Activated CD4-positive, alpha-beta T cell treated with anti-CD3 and anti-CD28 coated beads for 1 hour (primary cell): ENCODE results near the gene PACS2.

Experiments
- DNase-seq: peaks from one replicate; pipeline ENCODE4 v3.0.0-alpha.2; 2020

PACS2 gene

DNA sequence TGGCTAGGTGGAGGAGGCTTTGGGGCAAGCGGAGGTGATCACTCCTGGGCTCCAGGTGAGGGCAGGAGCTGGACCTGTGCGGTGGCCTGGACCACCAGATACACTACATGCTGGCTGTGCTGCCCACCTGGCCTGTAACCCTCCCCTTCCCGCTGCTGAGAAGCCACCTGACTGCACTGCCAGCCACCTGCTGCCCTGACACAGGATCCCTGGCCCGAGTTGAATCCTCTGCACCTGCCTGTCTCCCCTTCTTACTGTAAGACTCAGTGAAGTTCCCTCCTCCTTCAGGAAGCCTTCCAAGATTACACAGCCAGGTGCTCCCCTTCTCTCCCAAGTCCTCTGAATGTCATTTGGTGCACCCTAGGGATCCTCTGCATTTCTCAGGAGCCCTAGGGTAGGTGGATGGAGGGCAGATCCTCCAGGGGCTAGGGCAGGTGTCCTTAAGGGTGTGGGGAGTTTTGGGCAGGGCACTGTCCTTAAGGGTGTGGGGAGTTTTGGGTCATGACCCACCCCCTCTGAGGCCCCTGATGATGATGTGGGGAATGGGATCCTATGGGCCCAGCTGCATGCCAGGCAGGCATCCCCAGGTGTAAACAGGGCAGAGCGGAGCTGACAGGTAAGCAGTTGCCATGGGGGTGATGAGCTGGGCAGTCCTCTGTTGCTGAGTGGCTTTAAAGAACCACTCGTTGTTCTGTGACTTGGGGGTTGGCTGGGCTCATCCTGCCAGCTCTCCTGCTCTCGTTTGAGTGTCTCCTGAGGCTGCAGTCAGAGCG is 98.4 kb downstream of the PACS2 start:
- no peak for DNase-seq

DNA sequence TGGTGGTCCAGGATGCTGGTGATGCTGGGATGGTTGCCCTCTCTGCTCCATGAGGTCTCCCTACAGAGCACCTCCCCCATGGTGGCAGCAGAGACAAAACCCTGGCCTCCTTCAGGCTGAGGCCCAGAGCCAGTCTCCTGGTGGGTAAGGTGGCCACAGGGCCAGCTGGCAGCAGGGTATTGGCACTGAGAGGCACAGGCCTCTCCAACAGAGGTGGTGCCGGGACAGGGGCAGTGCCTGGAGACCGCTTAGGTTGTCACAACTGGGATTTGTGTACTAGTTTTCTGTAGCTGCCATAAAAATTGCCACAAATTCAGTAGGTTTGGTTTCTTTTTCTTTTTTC is 99.0 kb downstream of the PACS2 start:
- DNase-seq = no peak

DNA sequence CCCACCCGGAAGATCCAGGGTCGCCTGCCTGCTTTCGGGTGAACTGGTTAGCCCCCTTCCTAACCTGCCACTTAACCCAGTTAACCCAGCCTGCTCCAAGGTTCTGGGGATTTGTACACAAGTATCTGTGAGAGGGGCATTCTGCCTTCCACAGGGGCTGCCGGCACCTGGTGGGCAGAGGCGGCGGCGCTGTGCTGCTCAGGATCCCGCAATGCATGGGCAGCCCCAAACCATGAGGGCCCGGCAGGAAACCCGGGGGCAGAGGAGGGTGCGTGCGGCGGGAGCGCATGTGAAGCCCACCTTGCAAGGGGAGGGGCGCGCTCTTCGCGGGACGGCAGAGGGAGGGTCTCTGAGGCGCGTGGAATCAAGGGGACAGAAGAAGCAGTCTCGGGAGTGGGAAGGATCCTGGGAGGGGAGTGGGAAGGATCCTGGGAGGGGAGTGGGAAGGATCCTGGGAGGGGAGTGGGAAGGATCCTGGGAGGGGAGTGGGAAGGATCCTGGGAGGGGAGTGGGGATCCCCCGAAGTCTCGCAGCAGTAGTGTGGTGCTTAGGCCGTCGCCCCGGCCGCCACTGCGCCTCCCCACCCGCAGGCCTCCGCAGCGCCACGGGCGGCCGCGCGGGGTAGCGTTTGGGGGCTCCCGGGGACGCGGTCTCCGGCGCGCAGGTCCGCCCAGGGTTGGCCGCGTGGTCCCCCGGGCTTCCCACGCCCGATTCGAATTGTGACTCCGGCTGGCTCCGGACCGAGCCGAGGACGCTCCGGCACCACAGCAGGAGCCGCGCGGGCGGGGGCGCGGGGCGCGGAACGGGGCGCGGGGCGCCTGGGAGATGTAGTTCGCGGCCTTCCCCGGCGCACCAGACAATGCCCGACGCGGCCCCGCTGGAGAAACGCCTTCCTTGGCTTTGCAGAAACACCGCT is 100.2 kb downstream of the PACS2 start:
- DNase-seq = peak; percentile 42

DNA sequence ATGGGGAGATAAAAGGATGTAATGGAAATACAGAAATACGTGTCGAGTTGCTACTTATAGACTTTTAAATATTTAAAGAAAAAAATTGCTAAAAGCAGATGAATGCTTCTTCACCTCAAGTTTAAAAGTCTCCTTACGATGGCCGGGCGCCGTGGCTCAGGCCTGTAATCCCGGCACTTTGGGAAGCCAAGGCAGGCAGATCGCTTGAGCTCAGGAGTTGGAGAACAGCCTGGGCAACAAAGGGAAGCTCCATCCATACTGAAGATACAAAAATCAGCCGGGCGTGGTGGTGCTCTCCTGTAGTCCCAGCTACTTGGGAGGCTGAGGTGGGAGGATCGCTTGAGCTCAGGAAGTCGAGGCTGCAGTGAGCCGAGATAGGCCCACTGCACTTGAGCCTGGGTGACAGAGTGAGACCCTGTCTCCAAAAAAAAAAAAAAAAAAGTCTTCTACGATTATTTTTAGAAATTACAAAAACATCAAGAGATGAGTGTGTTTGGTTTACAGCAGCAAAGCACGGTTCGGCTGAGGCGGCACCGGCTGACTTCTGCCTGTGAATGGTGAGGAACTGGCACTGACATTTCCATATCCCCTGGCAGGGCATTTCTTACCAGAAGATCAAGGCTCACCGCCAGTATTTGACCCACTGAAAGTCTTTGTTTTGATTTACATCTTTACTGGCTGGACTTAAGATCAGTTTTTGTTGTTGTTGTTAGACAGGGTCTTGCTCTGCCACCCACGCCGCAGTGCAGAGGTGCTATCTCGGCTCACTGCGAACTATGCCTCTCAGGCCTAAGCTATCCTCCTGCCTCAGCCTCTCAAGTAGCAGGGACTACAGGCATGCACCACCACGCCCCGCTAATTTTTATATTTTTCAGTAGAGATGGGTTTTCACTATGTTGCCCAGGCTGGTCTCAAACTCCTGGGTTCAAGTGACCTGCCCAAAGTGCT is 101.2 kb downstream of the PACS2 start:
- DNase-seq = no peak

DNA sequence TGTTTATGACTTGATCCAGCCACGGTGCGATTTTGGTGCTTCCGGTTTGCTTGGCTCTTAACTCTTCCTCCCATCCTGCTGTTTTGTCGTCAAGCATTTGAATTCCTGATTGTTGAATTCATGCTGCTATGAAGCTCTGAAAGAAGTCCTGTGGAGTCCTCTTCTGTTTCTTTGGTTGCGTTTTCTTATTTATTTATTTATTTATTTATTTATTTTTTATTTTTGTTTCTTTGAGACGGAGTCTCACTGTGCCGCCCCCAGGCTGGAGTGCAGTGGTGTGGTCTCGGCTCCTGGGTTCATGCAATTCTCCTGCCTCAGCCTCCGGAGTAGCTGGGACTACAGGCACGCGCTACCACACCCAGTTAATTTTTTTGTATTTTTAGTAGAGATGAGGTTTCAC is 102.1 kb downstream of the PACS2 start:
- DNase-seq = no peak

DNA sequence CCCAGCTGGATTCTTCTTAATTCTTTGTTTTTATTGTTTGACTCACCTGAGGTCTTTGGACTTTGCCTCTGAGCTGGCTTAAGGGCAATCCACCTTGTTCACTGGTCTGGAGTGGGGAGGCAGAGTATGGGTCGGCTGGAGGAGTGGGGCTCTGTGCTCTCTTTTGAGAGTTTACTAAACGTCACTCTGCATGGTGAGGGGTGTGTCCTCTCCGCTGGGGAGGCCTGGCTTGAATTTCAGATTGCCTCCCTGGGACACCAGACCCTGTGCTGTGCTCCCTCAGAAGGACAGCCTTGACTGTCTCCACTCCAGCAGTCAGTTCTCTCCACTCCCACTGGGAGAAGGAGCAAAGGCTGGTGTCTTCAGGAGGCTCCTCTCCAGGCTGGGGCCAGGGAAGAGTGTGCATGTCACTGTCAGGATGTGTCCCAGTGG is 103.2 kb downstream of the PACS2 start:
- no peak for DNase-seq

DNA sequence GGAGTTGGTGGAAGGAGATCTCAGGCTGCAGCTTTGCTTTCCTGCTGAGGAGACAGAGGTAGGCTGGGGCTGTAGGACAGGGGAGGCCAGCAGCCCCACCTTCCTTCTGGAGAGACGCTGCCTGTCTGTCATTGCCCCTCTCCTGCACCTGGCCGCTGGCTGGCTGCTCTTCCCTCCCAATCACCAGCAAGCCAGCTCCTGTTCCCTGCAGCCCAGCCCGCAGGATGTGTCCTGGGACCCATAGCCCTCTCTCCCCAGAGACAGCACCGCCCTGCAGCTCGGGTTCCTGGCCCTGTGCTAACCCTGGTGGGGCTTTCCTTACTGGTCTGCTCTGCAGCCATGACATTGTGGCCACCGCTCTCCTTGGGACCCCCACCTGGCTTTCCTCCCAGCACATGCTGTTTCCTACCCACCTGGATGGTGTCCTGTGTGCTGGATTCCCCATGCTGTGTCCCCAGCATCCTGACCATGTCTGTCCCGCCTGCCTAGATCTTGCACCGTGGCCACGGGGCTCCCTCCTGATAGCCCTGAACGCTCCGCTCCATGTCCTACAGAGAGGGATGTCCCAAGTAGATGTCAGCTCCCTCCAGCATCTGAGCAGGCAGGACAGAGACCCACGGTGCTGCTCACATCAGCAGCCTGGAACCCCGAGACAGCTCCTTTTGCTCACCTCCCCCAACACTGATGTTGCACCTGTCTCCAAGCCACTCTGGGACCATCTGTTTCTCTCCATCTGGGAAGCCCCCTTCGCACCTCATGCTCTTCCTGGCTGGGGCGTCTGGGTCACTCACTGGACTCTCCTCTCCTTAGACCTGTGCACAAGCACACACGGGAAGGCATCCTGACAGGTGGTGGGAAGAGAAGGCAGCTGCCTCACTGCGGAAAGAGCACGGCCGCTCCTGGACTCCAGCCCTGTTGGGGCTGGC is 104.0 kb downstream of the PACS2 start:
- no peak for DNase-seq

DNA sequence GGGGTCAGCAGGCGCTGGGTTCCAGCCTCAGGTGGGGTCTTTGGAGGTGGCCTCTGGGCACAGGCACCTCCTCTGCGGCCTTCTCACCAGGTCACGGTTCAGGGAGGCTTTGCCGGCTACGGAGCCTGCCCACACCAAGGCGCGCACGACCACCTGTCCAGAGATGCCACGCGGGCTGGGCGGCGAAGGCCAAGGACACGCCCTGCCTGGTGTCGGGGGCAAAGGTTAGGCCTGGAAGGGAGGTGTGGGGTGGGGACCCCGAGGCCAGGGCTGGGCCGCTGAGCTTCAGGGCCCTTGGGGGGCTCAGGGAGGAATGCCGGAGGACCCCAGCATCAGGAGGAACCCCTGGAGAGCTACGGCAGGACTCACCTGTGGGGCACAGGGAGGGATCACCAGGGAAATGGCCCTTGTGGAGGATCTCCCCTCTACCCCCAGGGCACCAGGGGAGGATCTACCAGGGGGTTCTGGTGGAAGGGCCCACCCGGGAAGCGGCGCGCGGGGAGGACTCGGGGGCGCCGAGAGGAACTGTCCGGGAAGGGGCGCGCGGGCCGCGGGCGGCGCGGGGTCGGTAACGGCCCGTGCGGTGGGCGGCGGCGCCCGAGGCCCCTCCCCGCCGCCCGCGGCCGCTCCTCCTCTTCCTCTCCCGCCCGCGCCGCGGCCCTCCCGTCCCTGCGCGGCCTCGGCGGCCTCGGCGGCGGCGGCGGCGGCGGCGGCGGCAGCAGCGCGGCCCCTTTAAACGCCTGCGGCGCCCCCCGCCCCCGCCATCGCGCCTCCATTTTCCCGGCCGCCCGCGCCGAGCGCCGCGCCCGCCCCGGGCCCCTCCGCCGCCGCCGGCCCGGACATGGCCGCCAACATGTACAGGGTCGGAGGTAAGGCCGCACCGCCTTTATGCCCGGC is 104.9 kb downstream of the PACS2 start, which contains the start of gene MTA1:
Gene MTA1 (plus strand): TSS at position 633 of the 897 bp plus-strand sequence. CDS start 209 bp downstream, at position 842.
- DNase-seq = peak; percentile 22

DNA sequence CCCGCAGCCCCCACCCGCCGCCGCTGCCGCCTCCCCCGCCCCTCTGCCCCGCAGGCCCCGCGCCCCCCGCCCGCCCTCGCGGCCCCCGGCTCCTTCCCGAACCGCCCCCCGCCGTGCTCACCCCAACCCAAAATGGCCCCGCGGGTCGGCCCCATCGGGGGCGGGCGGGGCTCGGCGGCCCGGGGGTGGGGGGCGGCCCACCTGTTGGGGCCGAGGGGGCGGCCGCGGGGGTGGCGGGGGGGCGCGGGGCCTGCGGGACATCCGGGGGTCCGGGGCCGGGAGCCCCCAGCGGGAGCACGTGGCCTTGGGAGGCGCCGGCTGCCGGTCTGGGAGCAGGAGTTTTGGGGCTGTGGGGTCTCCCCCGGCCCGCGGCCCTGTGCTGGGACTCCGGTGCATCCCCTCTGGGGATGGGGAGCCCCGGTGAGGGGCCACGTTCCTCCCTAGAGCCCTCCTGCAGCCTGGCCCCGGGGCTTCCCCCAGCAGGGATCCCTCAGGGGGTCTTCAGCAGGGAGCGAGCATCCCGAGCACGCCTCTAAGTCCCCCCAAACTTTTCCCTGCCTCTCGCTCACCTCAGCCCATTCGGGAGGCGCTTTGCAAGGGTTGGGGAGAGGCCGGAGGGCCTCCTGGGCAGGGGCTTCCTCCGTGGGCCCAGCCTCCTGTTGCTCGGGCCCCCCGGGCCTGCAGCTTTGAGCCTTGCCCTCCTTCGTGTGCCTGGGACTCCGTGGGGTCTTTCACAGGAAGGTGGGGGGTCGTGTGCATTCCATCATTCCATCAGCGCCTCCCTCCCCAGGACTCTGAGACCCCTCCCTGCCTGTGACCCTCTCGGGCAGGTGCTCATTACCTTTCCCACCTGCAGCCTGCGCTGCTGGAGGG is 105.8 kb downstream of the PACS2 start:
- DNase-seq = no peak

DNA sequence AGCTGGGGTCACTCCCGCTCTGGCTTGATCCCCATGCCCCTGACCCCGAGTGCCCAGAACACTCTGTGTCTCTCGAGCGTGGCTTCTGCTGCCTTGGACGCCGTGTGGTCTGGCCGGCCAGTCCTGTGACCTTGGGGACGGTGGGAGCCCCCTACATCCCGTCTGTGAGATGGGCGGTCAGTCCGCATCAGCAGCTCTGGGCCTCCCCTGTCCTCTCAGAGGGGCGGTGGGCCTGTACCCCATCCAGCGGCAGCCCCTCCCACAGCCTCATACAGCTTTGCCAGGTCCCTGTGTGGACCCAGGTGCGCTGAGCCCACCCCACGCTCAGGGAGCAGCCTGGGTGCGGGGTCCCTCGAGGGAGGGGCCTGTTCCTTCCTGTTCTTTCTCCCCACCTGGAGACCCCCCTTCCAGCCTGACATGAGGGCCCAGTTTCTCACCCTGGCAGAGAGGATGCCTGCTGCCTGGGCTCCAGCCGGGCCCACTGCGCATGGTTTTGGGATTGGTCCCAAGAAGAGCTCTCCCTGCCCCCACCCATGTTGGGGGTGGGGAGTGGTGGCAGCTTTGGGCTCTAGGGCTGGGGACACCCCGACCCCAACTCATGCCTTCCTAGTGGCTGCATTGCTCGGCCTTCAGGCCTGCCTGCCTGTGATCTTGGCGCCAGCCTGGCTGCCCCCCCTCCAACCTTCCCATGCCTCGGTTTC is 106.6 kb downstream of the PACS2 start:
- no peak for DNase-seq

DNA sequence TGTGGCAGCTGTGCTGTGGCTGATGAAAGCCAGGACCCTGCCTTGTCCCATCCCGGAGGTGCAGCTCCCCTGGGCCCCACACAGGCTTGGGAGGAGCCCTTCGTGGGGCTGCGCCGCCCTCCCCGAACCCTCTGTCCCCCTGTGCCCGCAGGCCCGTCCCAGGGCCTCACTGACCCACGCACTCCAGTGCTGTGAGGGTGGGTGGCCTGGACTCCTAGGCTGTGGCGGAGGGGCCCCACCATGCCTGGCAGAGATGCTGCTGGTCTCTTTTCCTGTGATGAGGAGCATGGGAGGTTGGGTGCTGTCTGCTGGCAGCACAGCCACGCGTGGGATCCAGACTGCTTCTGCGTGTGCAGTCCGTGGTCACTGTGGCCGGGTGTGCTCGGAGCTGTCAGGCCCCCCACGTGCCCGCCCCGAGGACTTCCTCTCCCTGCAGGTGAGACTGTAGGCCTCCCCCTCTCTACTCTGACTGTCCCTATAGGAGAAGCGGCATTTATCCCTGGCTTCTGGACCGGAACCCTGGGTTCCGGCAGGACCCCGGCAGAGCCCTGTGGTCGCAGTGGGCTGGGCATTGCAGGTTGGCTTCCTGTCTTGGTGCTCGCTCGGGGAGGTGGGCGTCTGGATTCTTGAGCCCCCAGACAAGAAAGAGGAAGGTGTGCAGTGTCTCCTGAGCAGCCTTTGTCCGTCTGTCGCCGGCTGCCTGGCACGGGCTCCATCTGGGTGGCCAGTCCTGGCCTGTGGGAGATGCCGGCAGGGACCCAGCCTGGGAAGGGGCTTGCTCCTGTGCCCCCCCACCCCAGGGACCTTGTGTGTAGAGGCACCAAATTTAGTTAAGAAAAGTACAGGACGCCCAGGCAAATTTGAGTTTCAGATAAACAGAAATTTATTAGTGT is 107.4 kb downstream of the PACS2 start:
- no peak for DNase-seq

DNA sequence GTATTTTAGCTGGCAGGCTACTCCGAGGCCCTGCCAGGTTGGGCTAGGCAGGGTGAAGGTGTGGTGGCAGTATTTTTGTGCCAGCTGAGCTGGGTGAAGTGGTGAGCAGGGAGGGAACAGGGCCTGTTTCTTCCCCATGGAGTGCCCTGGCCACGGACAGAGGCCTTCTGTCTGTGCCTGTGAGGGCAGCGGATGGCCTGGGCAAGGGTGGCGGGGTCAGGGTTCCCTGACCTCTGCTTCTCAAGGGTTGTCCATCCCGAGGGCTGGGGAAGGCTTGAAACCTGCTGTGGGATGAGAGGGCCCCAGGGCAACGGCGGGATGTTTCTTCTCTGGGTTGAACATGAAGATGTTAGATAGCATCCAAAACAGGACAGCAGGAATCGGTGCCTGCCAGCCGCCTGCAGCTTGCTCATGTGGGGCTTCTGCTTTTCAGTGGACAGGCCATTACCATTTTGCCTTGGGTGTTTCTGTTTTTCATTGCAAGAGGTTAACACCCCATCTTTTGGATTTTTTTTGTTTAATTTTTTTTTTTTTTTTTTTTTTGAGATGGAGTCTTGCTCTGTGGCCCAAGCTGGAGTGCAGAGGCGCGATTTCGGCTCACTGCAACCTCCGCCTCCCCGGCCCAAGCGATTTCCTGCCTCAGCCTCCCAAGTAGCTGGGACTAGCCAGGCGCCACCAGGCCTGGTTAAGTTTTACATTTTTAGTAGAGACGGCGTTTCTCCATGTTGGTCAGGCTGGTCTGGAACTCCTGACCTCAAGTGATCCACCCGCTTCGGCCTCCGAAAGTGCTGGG is 108.3 kb downstream of the PACS2 start:
- no peak for DNase-seq

DNA sequence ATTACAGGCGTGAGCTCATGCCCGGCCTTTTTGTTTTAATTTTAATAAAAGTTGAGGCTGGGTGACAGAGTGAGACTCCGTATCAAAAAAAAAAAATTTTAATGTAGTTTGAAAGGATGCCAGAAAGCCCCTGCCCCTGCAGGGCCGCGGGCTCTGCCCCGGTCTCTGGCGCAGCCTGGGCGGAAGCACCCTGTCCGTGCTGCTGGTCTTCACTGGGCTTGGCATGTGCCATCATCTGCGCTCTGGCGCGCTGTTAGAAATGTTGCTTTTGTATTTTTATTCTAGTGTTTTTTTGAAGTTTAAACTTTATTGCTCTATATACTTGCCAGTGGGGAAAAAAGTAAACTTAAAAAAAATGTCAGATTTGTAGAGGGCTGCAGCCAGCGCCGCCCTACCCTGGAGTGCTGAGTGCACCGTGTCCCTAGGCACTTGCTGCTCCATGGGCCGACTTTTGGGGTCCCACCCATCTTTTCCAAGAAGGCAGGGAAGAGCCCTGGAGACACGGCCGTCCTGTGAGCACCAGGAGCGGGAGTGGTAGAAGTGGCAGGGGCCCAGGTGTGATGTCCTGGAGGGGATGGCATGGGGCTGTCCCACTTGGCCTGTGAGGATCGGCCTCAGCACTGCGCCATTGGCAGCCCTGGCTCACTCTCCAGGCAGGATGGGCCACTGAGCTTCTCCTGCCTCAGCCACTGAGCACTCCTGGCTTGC is 109.1 kb downstream of the PACS2 start:
- no peak for DNase-seq

DNA sequence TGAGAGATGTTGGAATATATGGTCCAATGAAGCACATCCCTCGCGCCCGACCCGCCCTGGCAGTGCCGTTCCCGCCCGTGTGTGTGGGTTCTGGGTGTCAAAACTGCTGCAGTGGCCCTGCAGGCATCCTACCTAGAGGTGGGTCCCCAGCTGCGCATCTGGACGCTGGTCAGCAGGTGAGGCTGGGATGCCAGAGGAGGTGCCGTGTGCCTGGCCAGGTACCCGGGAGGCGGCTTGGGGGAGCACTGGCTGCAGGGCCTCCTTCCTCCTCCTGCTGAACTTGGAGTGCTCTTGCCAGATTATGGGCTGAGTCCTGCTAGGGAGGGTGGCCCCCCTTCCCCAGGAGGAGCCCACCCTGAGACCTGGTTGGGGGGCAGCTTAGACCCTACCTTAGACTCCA is 110.3 kb downstream of the PACS2 start:
- DNase-seq = no peak

DNA sequence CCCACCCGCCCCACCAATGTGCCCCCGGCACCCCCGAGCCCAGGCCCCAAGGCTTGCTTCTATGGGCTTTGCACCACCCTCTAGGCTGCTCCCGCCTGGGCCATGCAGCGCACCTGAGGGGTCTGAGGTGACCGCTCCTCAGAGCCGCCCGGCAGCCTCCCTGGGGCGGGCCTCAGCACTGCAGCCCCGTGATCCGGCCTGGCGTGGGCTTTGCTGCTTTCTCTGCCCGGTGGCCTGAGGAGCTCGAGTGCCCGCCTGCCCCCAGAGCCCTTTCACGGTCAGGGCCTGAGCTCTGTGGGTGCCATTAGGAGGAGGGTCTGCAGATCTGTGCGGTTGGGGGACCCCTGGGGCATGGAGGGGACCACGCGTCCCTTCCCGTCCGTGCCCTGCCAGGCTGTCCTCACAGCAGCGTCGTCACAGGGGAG is 111.3 kb downstream of the PACS2 start:
- DNase-seq = no peak

DNA sequence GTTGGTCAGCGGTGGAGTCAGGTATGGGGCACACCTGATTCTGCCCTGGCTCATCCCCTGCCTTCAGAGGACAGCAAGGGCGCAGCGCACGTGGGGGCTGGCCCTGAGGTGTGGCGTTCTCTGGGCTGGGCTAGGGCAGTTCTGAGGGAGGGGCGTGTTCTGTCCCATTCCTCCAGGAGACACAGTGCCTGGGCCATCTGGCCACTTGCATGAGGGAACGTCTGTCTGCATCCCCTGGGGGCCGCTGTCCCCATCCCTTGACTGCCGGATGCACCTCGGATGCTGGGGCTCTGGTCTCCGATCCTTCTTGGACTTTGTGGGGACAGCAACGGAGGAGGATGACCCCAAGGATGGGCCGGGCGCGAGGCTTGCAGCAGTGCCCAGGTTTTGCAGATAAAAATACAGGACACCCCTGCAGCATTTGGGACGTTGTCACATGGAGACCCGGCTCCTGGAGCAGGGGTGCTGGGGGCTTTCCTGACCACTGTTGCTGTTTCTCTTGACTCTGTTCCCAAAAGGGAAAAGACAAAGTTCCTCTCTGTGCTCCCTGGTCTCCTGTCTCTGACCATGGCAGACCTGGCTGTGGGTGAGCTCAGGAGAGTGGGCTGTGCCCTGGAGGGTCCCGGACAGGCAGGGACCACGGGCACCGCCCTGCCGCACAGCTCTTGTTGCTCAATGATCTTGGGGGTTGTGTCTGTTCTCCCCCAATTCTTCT is 112.0 kb downstream of the PACS2 start:
- no peak for DNase-seq
